Left ventricle myocardium inferior (tissue), 1 donor: Measurements from ENCODE around the gene CLCN1. TPM values are rescaled to one million over a fixed set of nuclear protein-coding genes. Genes with fewer than 3 reads are reported as not detected.

ENCODE experiments used
- DNase-seq: peaks from one replicate; pipeline ENCODE4 v3.0.0-alpha.2; 2020
- H3K27ac ChIP-seq: fragments of 200-600 bp; replicated peaks from 2 replicates; pipeline ENCODE4 v1.8.0; 2021
- H3K27me3 ChIP-seq: fragments of 200-600 bp; 2 replicates; pipeline ENCODE4 v1.8.0; 2021; ENCODE audit warnings: low read depth
- H3K36me3 ChIP-seq: fragments of 200-600 bp; 2 replicates; pipeline ENCODE4 v1.8.0; 2021
- H3K4me1 ChIP-seq: fragments of 200-600 bp; 2 replicates; pipeline ENCODE4 v1.8.0; 2021
- H3K4me3 ChIP-seq: fragments of 200-600 bp; 2 replicates; pipeline ENCODE4 v1.8.0; 2021; ENCODE audit warnings: mild to moderate bottlenecking, moderate library complexity
- H3K9me3 ChIP-seq: fragments of 200-600 bp; replicated peaks from 2 replicates; pipeline ENCODE4 v1.8.0; 2021
- CTCF ChIP-seq: fragments of 200-600 bp; IDR thresholded peaks from 2 replicates; pipeline ENCODE4 v1.8.0; 2021; ENCODE audit warnings: antibody characterized with exemption, mild to moderate bottlenecking, borderline replicate concordance
- intact Hi-C: fragments of 100-400 bp; cut with micrococcal nuclease; formaldehyde crosslinking; loops from one replicate; pipeline ENCODE4 v1.11.0; 2022
- long read RNA-seq: library from polyadenylated mRNA; unstranded; transcript quantifications from one replicate; pipeline ENCODE4 v2.0.0, GENCODE V29; 2021
- total RNA-seq: library from RNA; stranded (reverse); fragmentation: NEBNext Ultra II Directional; extraction: Animal tissue kit (Norgen Biotek cat#: 25700); gene quantifications from one replicate; pipeline ENCODE4 v1.2.1, GENCODE V29; 2021
- donor health status: DM: no; HTN: yes; CAD: no; lungs with severe emphysema.

Gene CLCN1
- not detected for total RNA-seq
- long read RNA-seq = 0 reads

- no peaks in the 10 kb centered on the region for H3K9me3 ChIP-seq
- intact Hi-C loops = no loop called here
- peaks cover 5% of the 10 kb centered on the region for H3K4me1 ChIP-seq
- no peak within 1 kb of the TSS for H3K4me3 ChIP-seq
- H3K27me3 ChIP-seq = no peaks in the 10 kb centered on the region
- TF ChIP-seq CTCF = no peak
- no peaks in the 10 kb centered on the region for H3K36me3 ChIP-seq
- DNase-seq = no peak
- H3K27ac ChIP-seq = no peak within 1 kb of the TSS
These were observed at the start of gene CLCN1 for GRCh38 chr7:143315776-143316175. CLCN1 (plus strand) TSS chr7:143316111; CDS start chr7:143316213, 102 bp downstream.

- H3K4me1 ChIP-seq = peaks cover 20% of the 10 kb centered on the region
- H3K27ac ChIP-seq = no peak overlapping the region
- peaks cover 37% of the 10 kb centered on the region for H3K36me3 ChIP-seq
- intact Hi-C loops = no loop called here
- H3K27me3 ChIP-seq = no peaks in the 10 kb centered on the region
- no peaks in the 10 kb centered on the region for H3K9me3 ChIP-seq
- no peak for TF ChIP-seq CTCF
- H3K4me3 ChIP-seq = no peak overlapping the region
- no peak for DNase-seq
These were observed 46.7 kb upstream of the CLCN1 start for GRCh38 chr7:143269251-143269650.

- Histone ChIP-seq H3K36me3 (peaks cover 37% of the 10 kb centered on the region), H3K4me1 (peaks cover under 1% of the 10 kb centered on the region)
These were observed 44.7 kb upstream of the CLCN1 start for GRCh38 chr7:143271240-143271639.

GRCh38 chr7:143272871-143273270 is 43.0 kb upstream of the CLCN1 start:
- no peak for TF ChIP-seq CTCF
- Histone ChIP-seq H3K4me1 (no peaks in the 10 kb centered on the region), H3K27me3 (no peaks in the 10 kb centered on the region), H3K9me3 (no peaks in the 10 kb centered on the region), H3K4me3 (no peak overlapping the region), H3K27ac (no peak overlapping the region), H3K36me3 (peaks cover 25% of the 10 kb centered on the region)
- no peak for DNase-seq
- intact Hi-C loops = no loop called here

More at GRCh38 chr7:143271240-143271639, 44.7 kb upstream of the CLCN1 start:
- H3K9me3 ChIP-seq = no peaks in the 10 kb centered on the region
- H3K27me3 ChIP-seq = no peaks in the 10 kb centered on the region
- intact Hi-C loops = no loop called here
- no peak overlapping the region for H3K4me3 ChIP-seq
- no peak for DNase-seq
- no peak for TF ChIP-seq CTCF
- H3K27ac ChIP-seq = no peak overlapping the region

GRCh38 chr7:143279186-143280098 is 36.5 kb upstream of the CLCN1 start:
- no peak for DNase-seq
- Histone ChIP-seq H3K4me3 (peak overlapping the region; percentile 41), H3K27ac (peak overlapping the region; percentile 83), H3K36me3 (no peaks in the 10 kb centered on the region), H3K27me3 (no peaks in the 10 kb centered on the region), H3K9me3 (no peaks in the 10 kb centered on the region), H3K4me1 (peaks cover 33% of the 10 kb centered on the region)
- TF ChIP-seq CTCF = no peak
- intact Hi-C loops = no loop called here
